Keratinocyte (primary cell): ENCODE results near the gene MDM2. TPM values are rescaled to one million over a fixed set of nuclear protein-coding genes. Genes with fewer than 3 reads are reported as not detected.

Experiments
- DNase-seq: peaks from one replicate; pipeline ENCODE4 v3.0.0-alpha.2; 2011; ENCODE audit warnings: low read depth, missing footprints, low spot score
- FAIRE-seq: peaks from 2 replicates; lab custom pipeline; 2011; peaks lifted over from hg19 to GRCh38; lab: Jason Lieb, UNC
- H2AFZ ChIP-seq: 2 replicates; pipeline ENCODE4 v1.6.0; 2012; ENCODE audit warnings: low read length, control low read depth, inconsistent platforms; ENCODE audit not compliant: control insufficient read depth
- H3K27ac ChIP-seq: 2 replicates; pipeline ENCODE4 v1.5.1; 2011; ENCODE audit warnings: low read length; ENCODE audit not compliant: control insufficient read depth, insufficient read depth
- H3K27me3 ChIP-seq: 3 replicates; pipeline ENCODE4 v1.6.0; 2011; ENCODE audit warnings: low read length; ENCODE audit not compliant: control insufficient read depth, insufficient read depth; ENCODE audit errors: extremely low read depth
- H3K36me3 ChIP-seq, 2 experiments: 2 replicates in 1 of 2; 3 replicates in 1 of 2; pipeline ENCODE4 v1.5.1; 2011; ENCODE audit warnings: low read length in 2 of 2, mild to moderate bottlenecking in 1 of 2; ENCODE audit not compliant: control insufficient read depth in 2 of 2, insufficient read depth in 2 of 2; ENCODE audit errors: extremely low read depth in 1 of 2
- H3K4me1 ChIP-seq: 3 replicates; pipeline ENCODE4 v1.5.1; 2011; ENCODE audit warnings: low read length; ENCODE audit not compliant: control insufficient read depth, insufficient read depth; ENCODE audit errors: extremely low read depth
- H3K4me2 ChIP-seq: 3 replicates; pipeline ENCODE4 v1.6.0; 2011; ENCODE audit warnings: low read depth, low read length; ENCODE audit not compliant: control insufficient read depth, insufficient read depth; ENCODE audit errors: extremely low read depth
- H3K4me3 ChIP-seq, 3 experiments: fragments of 200-600 bp in 1 of 3; sonication (generic) in 1 of 3; 2 replicates in 2 of 3; 3 replicates in 1 of 3; pipeline ENCODE4 v1.5.1; 2011 to 2016; ENCODE audit warnings: low read length in 3 of 3, mild to moderate bottlenecking in 3 of 3, control low read depth in 2 of 3, inconsistent platforms in 1 of 3, low read depth in 1 of 3, mixed read lengths in 1 of 3, mixed run types in 1 of 3, moderate library complexity in 1 of 3; ENCODE audit not compliant: control insufficient read depth in 2 of 3, insufficient read depth in 2 of 3; ENCODE audit errors: extremely low read depth in 1 of 3
- H3K79me2 ChIP-seq: 2 replicates; pipeline ENCODE4 v1.6.0; 2012; ENCODE audit warnings: low read length; ENCODE audit not compliant: control insufficient read depth, insufficient read depth
- H3K9ac ChIP-seq: 3 replicates; pipeline ENCODE4 v1.6.0; 2011; ENCODE audit warnings: low read length; ENCODE audit not compliant: control insufficient read depth, insufficient read depth; ENCODE audit errors: extremely low read depth
- H3K9me1 ChIP-seq: 3 replicates; pipeline ENCODE4 v1.6.0; 2011; ENCODE audit warnings: low read length; ENCODE audit not compliant: control insufficient read depth, insufficient read depth; ENCODE audit errors: extremely low read depth
- H3K9me3 ChIP-seq: 2 replicates; pipeline ENCODE4 v1.5.1; 2012; ENCODE audit warnings: low read depth, low read length; ENCODE audit not compliant: control insufficient read depth
- H4K20me1 ChIP-seq: 3 replicates; pipeline ENCODE4 v1.6.0; 2011; ENCODE audit warnings: low read length; ENCODE audit not compliant: control insufficient read depth, insufficient read depth; ENCODE audit errors: extremely low read depth
- CTCF ChIP-seq, 3 experiments: IDR thresholded peaks in 1 of 3; conservative IDR thresholded peaks in 1 of 3; optimal IDR thresholded peaks in 1 of 3; 2 replicates in 2 of 3; 3 replicates in 1 of 3; pipeline versions ENCODE3 to v1.5.1; 2011; ENCODE audit warnings: low read length in 3 of 3, mild to moderate bottlenecking in 3 of 3, moderate library complexity in 2 of 3, control low read depth in 1 of 3, inconsistent platforms in 1 of 3; ENCODE audit not compliant: insufficient read depth in 2 of 3; ENCODE audit errors: extremely low read depth in 1 of 3
- EZH2 ChIP-seq: IDR thresholded peaks from one replicate; pipeline ENCODE4 v1.6.1; 2012; ENCODE audit warnings: inconsistent platforms, mild to moderate bottlenecking, low read length, moderate library complexity
- dilution Hi-C: fragments of 300-500 bp; cut with MboI; formaldehyde crosslinking; loops from one replicate; pipeline ENCODE4 v1.7.0; 2020; ENCODE audit warnings: low sequenced_read_pairs; ENCODE audit not compliant: extremely low pct_ligation_motif_present
- polyA plus RNA-seq, 5 experiments: library from polyadenylated mRNA; depleted of rRNA in 3 of 5; stranded (reverse) in 3 of 5; stranded (forward) in 1 of 5; unstranded in 1 of 5; fragments of >200 nt; gene quantifications; 1 replicate in 1 of 5; 2 replicates in 3 of 5; 3 replicates in 1 of 5; pipeline versions ENCODE4 v1.2.1 to v1.2.3, GENCODE V29; 2011 to 2012; ENCODE audit warnings: missing spikeins in 2 of 5, low read depth in 1 of 5, low replicate concordance in 1 of 5

MDM2 gene
- polyA plus RNA-seq, 1 donor (not counting 4 experiments of a cell fraction or from before 2014, with no cell fraction given) = 55.0 TPM

DNA sequence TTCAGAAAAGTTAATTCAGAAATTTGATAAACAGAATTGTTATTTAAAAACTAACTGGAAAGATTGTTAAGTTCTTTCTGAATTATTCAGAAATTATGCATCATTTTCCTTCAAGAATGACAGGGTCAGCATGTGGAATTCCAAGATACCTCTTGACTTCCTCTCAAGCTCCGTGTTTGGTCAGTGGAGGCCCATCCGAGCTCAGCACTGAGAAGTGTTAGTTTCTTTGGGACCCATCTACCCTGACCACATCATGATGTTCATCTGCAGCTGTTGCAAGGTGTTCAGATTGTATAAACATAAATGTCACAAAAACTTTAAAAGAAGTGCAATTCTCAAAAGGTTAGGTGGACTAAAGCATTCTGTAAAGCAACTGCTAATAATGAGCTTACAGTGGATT is 33.7 kb downstream of the MDM2 start:
- no peak for DNase-seq
- H3K36me3 ChIP-seq = peaks cover 20 to 31% of the 10 kb centered on the region in 2 experiments
- no peak overlapping the region for H3K4me2 ChIP-seq
- FAIRE-seq = no peak
- no peak overlapping the region for H2AFZ ChIP-seq
- H3K4me1 ChIP-seq = no peaks in the 10 kb centered on the region
- dilution Hi-C loops = no loop called here
- H3K9me3 ChIP-seq = no peaks in the 10 kb centered on the region
- H4K20me1 ChIP-seq = no peaks in the 10 kb centered on the region
- no peak for TF ChIP-seq CTCF (optimal IDR thresholded peaks at IDR 0.05 in 1 of 3, IDR thresholded peaks at IDR 0.05 in 1 of 3, conservative IDR thresholded peaks at IDR 0.05 in 1 of 3; ENCODE audit: extremely low read depth in 1 of 3, insufficient read depth in 2 of 3, low read length in 3 of 3)
- no peak for TF ChIP-seq EZH2
- H3K27me3 ChIP-seq = no peaks in the 10 kb centered on the region
- H3K9me1 ChIP-seq = no peaks in the 10 kb centered on the region
- no peaks in the 10 kb centered on the region for H3K79me2 ChIP-seq
- H3K4me3 ChIP-seq = no peak overlapping the region
- H3K27ac ChIP-seq = no peak overlapping the region
- no peak overlapping the region for H3K9ac ChIP-seq

GRCh38 chr12:68842123-68842522 is 34.1 kb downstream of the MDM2 start:
- H3K27me3 ChIP-seq = no peaks in the 10 kb centered on the region
- no peaks in the 10 kb centered on the region for H3K9me1 ChIP-seq
- H4K20me1 ChIP-seq = no peaks in the 10 kb centered on the region
- TF ChIP-seq EZH2 (no peak), CTCF (optimal IDR thresholded peaks at IDR 0.05 in 1 of 3, IDR thresholded peaks at IDR 0.05 in 1 of 3, conservative IDR thresholded peaks at IDR 0.05 in 1 of 3; ENCODE audit: extremely low read depth in 1 of 3, insufficient read depth in 2 of 3, low read length in 3 of 3) (no peak)
- H3K4me1 ChIP-seq = no peaks in the 10 kb centered on the region
- H3K9me3 ChIP-seq = no peaks in the 10 kb centered on the region
- no peak overlapping the region for H3K27ac ChIP-seq
- FAIRE-seq (no peak), DNase-seq (no peak)
- H3K4me2 ChIP-seq = no peak overlapping the region
- H3K9ac ChIP-seq = no peak overlapping the region
- dilution Hi-C loops = no loop called here
- H2AFZ ChIP-seq = no peak overlapping the region
- H3K79me2 ChIP-seq = no peaks in the 10 kb centered on the region
- no peak overlapping the region for H3K4me3 ChIP-seq
- peaks cover 20 to 30% of the 10 kb centered on the region in 2 experiments for H3K36me3 ChIP-seq
